Measurements from ENCODE around the gene ZNF205. TPM values are rescaled to one million over a fixed set of nuclear protein-coding genes. Genes with fewer than 3 reads are reported as not detected.

ZNF205 gene
- total and polyA plus RNA-seq, 2 of the 8 experiments (the other 6 are each of a cell fraction or from before 2014, with no cell fraction given) = 19.1 to 19.9 TPM

- TF ChIP-seq CTCF (IDR thresholded peaks at IDR 0.05; ENCODE audit: control extremely low read depth in 1 of 3, insufficient read depth in 1 of 3, low read depth in 1 of 3, low read length in 3 of 3) (peak; percentile 80 to 97 (median 91)), SIN3A (conservative IDR thresholded peaks at IDR 0.05 in 1 of 2, IDR thresholded peaks at IDR 0.05 in 1 of 2; ENCODE audit: low read depth in 1 of 2, low read length in 2 of 2) (peak in 1 of 2 experiments; percentile 62; a peak in 1 of 4 replicates)
Measured at GRCh38 chr16:3131755-3132377, 19.5 kb downstream of the ZNF205 start (continued).

Data from H1 (cell line).